GM15510 (cell line): ENCODE data around the gene JAM2.

ENCODE experiments used
- POLR2A ChIP-seq: IDR thresholded peaks from 3 replicates; pipeline ENCODE4 v1.6.1; 2011; ENCODE audit warnings: borderline replicate concordance; ENCODE audit not compliant: insufficient read length; ENCODE audit errors: extremely low read depth

The JAM2 gene

GRCh38 chr21:25638660-25639550, at the start of gene JAM2:
JAM2 (plus strand) TSS chr21:25639258; CDS start chr21:25639822, 564 bp downstream.
- no peak for TF ChIP-seq POLR2A

GRCh38 chr21:25589887-25590286, 49.2 kb upstream of the JAM2 start:
- no peak for TF ChIP-seq POLR2A

GRCh38 chr21:25607151-25608043, 31.7 kb upstream of the JAM2 start, which contains the start of gene MRPL39:
MRPL39 (minus strand) TSS chr21:25607481; CDS start chr21:25607475, 6 bp downstream.
- TF ChIP-seq POLR2A, result peak; percentile 85

GRCh38 chr21:25608044-25608737, 30.9 kb upstream of the JAM2 start:
- no peak for TF ChIP-seq POLR2A

GRCh38 chr21:25614441-25614840, 24.6 kb upstream of the JAM2 start:
- no peak for TF ChIP-seq POLR2A

- no peak for TF ChIP-seq POLR2A
Measured at GRCh38 chr21:25615880-25616279, 23.2 kb upstream of the JAM2 start.

- TF ChIP-seq POLR2A, result no peak
Measured at GRCh38 chr21:25619198-25619597, 19.9 kb upstream of the JAM2 start.

- TF ChIP-seq POLR2A, result no peak
Measured at GRCh38 chr21:25624511-25624910, 14.5 kb upstream of the JAM2 start.

GRCh38 chr21:25625036-25625435, 14.0 kb upstream of the JAM2 start:
- TF ChIP-seq POLR2A, result no peak

- no peak for TF ChIP-seq POLR2A
Measured at GRCh38 chr21:25626757-25627156, 12.3 kb upstream of the JAM2 start.

- TF ChIP-seq POLR2A, result no peak
Measured at GRCh38 chr21:25632296-25632695, 6.8 kb upstream of the JAM2 start.

- TF ChIP-seq POLR2A, result no peak
Measured at GRCh38 chr21:25635310-25635709, 3.7 kb upstream of the JAM2 start.

- TF ChIP-seq POLR2A, result no peak
Measured at GRCh38 chr21:25636727-25637126, 2.3 kb upstream of the JAM2 start.

GRCh38 chr21:25637851-25638659, 1.0 kb upstream of the JAM2 start:
- TF ChIP-seq POLR2A, result no peak
